HG03439 (cell line): ENCODE measurements around the gene KRTAP10-9.
"Not testable (repeated sequence)": the region's sequence is repeated elsewhere in the genome, so short reads cannot be mapped to it uniquely, and the experiment has no call there.

ENCODE experiments used
- ATAC-seq: cut with Tn5 transposase; IDR thresholded peaks from one replicate; pipeline ENCODE4 v1.9.1; 2021; ENCODE audit warnings: mild to moderate bottlenecking, moderate library complexity; ENCODE audit not compliant: unreplicated experiment

Gene KRTAP10-9

GRCh38 chr21:44626673-44627143 lies at the start of gene KRTAP10-9:
TSS of gene KRTAP10-9 (plus strand) at chr21:44627093. CDS start at chr21:44627172, 79 bp downstream.
- ATAC-seq, result no peak

- no peak for ATAC-seq
Observed at GRCh38 chr21:44578371-44579055, 48.4 kb upstream of the KRTAP10-9 start.

- no peak for ATAC-seq
Observed at GRCh38 chr21:44579056-44579832, 47.6 kb upstream of the KRTAP10-9 start.

GRCh38 chr21:44579833-44580144 lies 47.1 kb upstream of the KRTAP10-9 start:
- ATAC-seq, result no peak

GRCh38 chr21:44580231-44580821 lies 46.6 kb upstream of the KRTAP10-9 start, which contains the start of gene KRTAP10-5:
TSS of gene KRTAP10-5 (minus strand) at chr21:44580604. CDS start at chr21:44580578, 26 bp downstream.
- not testable (repeated sequence) for ATAC-seq

- no peak for ATAC-seq
Observed at GRCh38 chr21:44581158-44581557, 45.7 kb upstream of the KRTAP10-9 start.

GRCh38 chr21:44582055-44582454 lies 44.8 kb upstream of the KRTAP10-9 start:
- no peak for ATAC-seq

GRCh38 chr21:44583089-44583799 lies 43.6 kb upstream of the KRTAP10-9 start:
- no peak for ATAC-seq

GRCh38 chr21:44583800-44584147 lies 43.1 kb upstream of the KRTAP10-9 start:
- no peak for ATAC-seq

GRCh38 chr21:44585892-44586291 lies 41.0 kb upstream of the KRTAP10-9 start:
- no peak for ATAC-seq

GRCh38 chr21:44589094-44589493 lies 37.8 kb upstream of the KRTAP10-9 start:
- no peak for ATAC-seq

- ATAC-seq, result no peak
Observed at GRCh38 chr21:44589586-44590305, 37.1 kb upstream of the KRTAP10-9 start.

GRCh38 chr21:44590311-44590721 lies 36.6 kb upstream of the KRTAP10-9 start:
- ATAC-seq, result no peak

GRCh38 chr21:44590897-44591800 lies 35.7 kb upstream of the KRTAP10-9 start:
- not testable (repeated sequence) for ATAC-seq

- ATAC-seq, result not testable (repeated sequence)
Observed at GRCh38 chr21:44591801-44592130, 35.1 kb upstream of the KRTAP10-9 start.

GRCh38 chr21:44592446-44593311 lies 34.2 kb upstream of the KRTAP10-9 start, which contains the start of gene KRTAP10-6:
TSS of gene KRTAP10-6 (minus strand) at chr21:44592505. CDS start at chr21:44592484, 21 bp downstream.
- ATAC-seq, result no peak

- ATAC-seq, result no peak
Observed at GRCh38 chr21:44593598-44594405, 33.1 kb upstream of the KRTAP10-9 start.
